Fibroblast of mammary gland (primary cell): ENCODE data around the gene METTL25.

ENCODE experiments used
- DNase-seq: peaks from one replicate; pipeline ENCODE4 v3.0.0-alpha.2; 2010; ENCODE audit warnings: low read depth
- H3K4me3 ChIP-seq: 2 replicates; pipeline ENCODE4 v1.5.1; 2011; ENCODE audit warnings: low read depth, mild to moderate bottlenecking, low read length, moderate library complexity; ENCODE audit not compliant: control insufficient read depth
- CTCF ChIP-seq: conservative IDR thresholded peaks from 2 replicates; pipeline ENCODE4 v1.5.1; 2011; ENCODE audit warnings: low read depth, low read length, inconsistent platforms; ENCODE audit not compliant: control insufficient read depth, insufficient read depth

The METTL25 gene

GRCh38 chr12:82415402-82415801 is 57.1 kb downstream of the METTL25 start:
- DNase-seq = no peak
- TF ChIP-seq CTCF = no peak
- H3K4me3 ChIP-seq = no peak overlapping the region

- DNase-seq = peak; percentile 48
- no peak for TF ChIP-seq CTCF
- H3K4me3 ChIP-seq = no peak overlapping the region
Observed at GRCh38 chr12:82425241-82425640, 66.9 kb downstream of the METTL25 start.

GRCh38 chr12:82426081-82426480 is 67.8 kb downstream of the METTL25 start:
- H3K4me3 ChIP-seq = no peak overlapping the region
- no peak for TF ChIP-seq CTCF
- DNase-seq = no peak

- H3K4me3 ChIP-seq = no peak overlapping the region
- no peak for DNase-seq
- no peak for TF ChIP-seq CTCF
Observed at GRCh38 chr12:82426586-82426985, 68.3 kb downstream of the METTL25 start.

- no peak overlapping the region for H3K4me3 ChIP-seq
- TF ChIP-seq CTCF = no peak
- no peak for DNase-seq
Observed at GRCh38 chr12:82430541-82431145, 72.3 kb downstream of the METTL25 start.

GRCh38 chr12:82434392-82434911 is 76.1 kb downstream of the METTL25 start:
- TF ChIP-seq CTCF = no peak
- H3K4me3 ChIP-seq = no peak overlapping the region
- DNase-seq = no peak

- TF ChIP-seq CTCF = no peak
- H3K4me3 ChIP-seq = no peak overlapping the region
- no peak for DNase-seq
Observed at GRCh38 chr12:82436354-82436753, 78.0 kb downstream of the METTL25 start.
